ENCODE results near the gene SYNRG. TPM values are rescaled to one million over a fixed set of nuclear protein-coding genes. Genes with fewer than 3 reads are reported as not detected.

SYNRG gene
- total and polyA plus RNA-seq, 12 donors: 2.9 to 57.6 (median 40.4) TPM

GRCh38 chr17:37510056-37510455 lies 99.2 kb downstream of the SYNRG start:
- Histone ChIP-seq H3K9me3 (no peaks in the 10 kb centered on the region), H3K27me3 (no peaks in the 10 kb centered on the region), H3K36me3 (peaks cover 0 to 35% (median 12%) of the 10 kb centered on the region in 9 donors), H3K4me1 (peaks cover 0 to 23% (median 3%) of the 10 kb centered on the region in 9 donors), H3K4me3 (no peak overlapping the region), H3K27ac (no peak overlapping the region)
- WGBS, 2 donors: 95% methylated on average over 17 of the region's 17 CpGs
- intact Hi-C loops (cut with DNase I): no loop called here
- DNase-seq (no peak), ATAC-seq (peak in 1 of 8 donors; percentile 7)
- TF ChIP-seq CTCF (IDR thresholded peaks at IDR 0.05): no peak

- H3K27ac ChIP-seq: peak overlapping the region in 2 of 10 donors; percentile 9 to 22
- H3K27me3 ChIP-seq: no peaks in the 10 kb centered on the region
- peaks cover 0 to 5% (median 2%) of the 10 kb centered on the region in 9 donors for H3K36me3 ChIP-seq
- no peaks in the 10 kb centered on the region for H3K9me3 ChIP-seq
- 58 to 77% methylated on average over 9 of the region's 9 CpGs for WGBS, 2 donors
- no peak overlapping the region for H3K4me3 ChIP-seq
- peak in 6 of 8 donors; percentile 27 to 75 (median 44) for ATAC-seq
- no peak for TF ChIP-seq CTCF (IDR thresholded peaks at IDR 0.05)
- peaks cover 0 to 16% (median 3%) of the 10 kb centered on the region in 9 donors for H3K4me1 ChIP-seq
- intact Hi-C loops (cut with DNase I): no loop called here
- no peak for DNase-seq
Observed at GRCh38 chr17:37507111-37507510, 102.1 kb downstream of the SYNRG start.

GRCh38 chr17:37506678-37507077 lies 102.5 kb downstream of the SYNRG start:
- peak in 6 of 9 donors; percentile 23 to 46 (median 36) for TF ChIP-seq CTCF (IDR thresholded peaks at IDR 0.05)
- H3K9me3 ChIP-seq: no peaks in the 10 kb centered on the region
- no peaks in the 10 kb centered on the region for H3K27me3 ChIP-seq
- H3K4me1 ChIP-seq: peaks cover 0 to 19% (median 3%) of the 10 kb centered on the region in 9 donors
- peak overlapping the region in 1 of 10 donors; percentile 9 for H3K27ac ChIP-seq
- H3K36me3 ChIP-seq: peaks cover 0 to 3% (median 0%) of the 10 kb centered on the region in 9 donors
- no peak for DNase-seq
- WGBS, 2 donors: 49 to 69% methylated on average over 10 of the region's 10 CpGs
- peak in 7 of 8 donors; percentile 37 to 57 (median 48) for ATAC-seq
- no peak overlapping the region for H3K4me3 ChIP-seq
- intact Hi-C loops (cut with DNase I): no loop called here

DNA sequence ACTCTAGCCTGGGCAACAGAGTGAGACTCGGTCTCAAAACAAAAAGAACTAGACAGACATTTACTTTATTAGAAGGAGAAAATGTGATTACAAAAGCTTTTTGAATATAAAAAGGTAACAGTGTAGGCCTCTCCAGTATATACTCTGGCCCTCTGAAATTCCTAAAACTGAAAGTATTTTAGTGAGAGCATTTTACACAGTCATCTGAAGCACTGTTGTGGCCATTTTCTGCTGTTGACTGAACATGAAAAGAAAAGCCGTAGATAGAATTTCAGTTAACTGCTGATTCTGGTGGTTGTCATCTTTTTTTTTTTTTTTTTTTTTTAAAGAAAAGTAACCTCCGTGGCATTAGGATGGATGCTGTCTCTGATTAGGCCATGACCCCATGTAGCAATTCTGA lies 103.9 kb downstream of the SYNRG start:
- Histone ChIP-seq H3K27ac (no peak overlapping the region), H3K4me1 (peaks cover 0 to 25% (median 3%) of the 10 kb centered on the region in 9 donors), H3K36me3 (no peaks in the 10 kb centered on the region), H3K4me3 (no peak overlapping the region), H3K27me3 (no peaks in the 10 kb centered on the region), H3K9me3 (no peaks in the 10 kb centered on the region)
- intact Hi-C loops (cut with DNase I): no loop called here
- ATAC-seq: no peak
- DNase-seq: no peak
- TF ChIP-seq CTCF (IDR thresholded peaks at IDR 0.05): no peak
- WGBS, 2 donors: 90 to 97% methylated on average over 3 of the region's 3 CpGs
